ENCODE measurements around the gene NR5A2. TPM values are rescaled to one million over a fixed set of nuclear protein-coding genes. Genes with fewer than 3 reads are reported as not detected.

Gene NR5A2
- total and polyA plus RNA-seq, 2 donors (not counting 1 experiment from before 2014, with no cell fraction given), result 0.01 TPM; not detected in 1

GRCh38 chr1:200081969-200082245 is 54.4 kb downstream of the NR5A2 start:
- no peak for DNase-seq (ENCODE audit: low read depth in 2 of 2)
- no peaks in the 10 kb centered on the region for H3K4me1 ChIP-seq (ENCODE audit: control insufficient read depth, extremely low read depth, insufficient read depth, low read length)
- no peaks in the 10 kb centered on the region for H3K9me3 ChIP-seq (ENCODE audit: control insufficient read depth, insufficient read depth, low read depth, low read length)
- no peak overlapping the region for H3K9ac ChIP-seq (ENCODE audit: insufficient read depth, low read length)
- H3K4me2 ChIP-seq (ENCODE audit: extremely low read depth, insufficient read depth, low read length), result no peak overlapping the region
- H3K27ac ChIP-seq (ENCODE audit: insufficient read depth, low read length), result no peak overlapping the region
- H2AFZ ChIP-seq (ENCODE audit: low read length), result no peak overlapping the region
- H4K20me1 ChIP-seq (ENCODE audit: control insufficient read depth, extremely low read depth, insufficient read depth, low read length), result no peaks in the 10 kb centered on the region
- H3K79me2 ChIP-seq (ENCODE audit: control insufficient read depth, insufficient read depth, low read length), result no peaks in the 10 kb centered on the region
- no peak for TF ChIP-seq EZH2 (IDR thresholded peaks at IDR 0.05; ENCODE audit: low read length, missing control alignments)
- no peak for TF ChIP-seq CTCF (conservative IDR thresholded peaks at IDR 0.05 in 1 of 2, IDR thresholded peaks at IDR 0.05 in 1 of 2; ENCODE audit: low read depth in 1 of 2, low read length in 2 of 2)
- peaks cover 2% of the 10 kb centered on the region for H3K27me3 ChIP-seq (ENCODE audit: control insufficient read depth, insufficient read depth, low read length)
- H3K36me3 ChIP-seq (ENCODE audit: control insufficient read depth, insufficient read depth, low read length), result no peaks in the 10 kb centered on the region
- no peak overlapping the region for H3K4me3 ChIP-seq (replicated peaks in 1 of 4; ENCODE audit: control extremely low read depth in 1 of 4, insufficient read depth in 1 of 4, low read depth in 3 of 4, low read length in 4 of 4)

- no peaks in the 10 kb centered on the region for H3K9me3 ChIP-seq (ENCODE audit: control insufficient read depth, insufficient read depth, low read depth, low read length)
- no peaks in the 10 kb centered on the region for H3K36me3 ChIP-seq (ENCODE audit: control insufficient read depth, insufficient read depth, low read length)
- no peaks in the 10 kb centered on the region for H3K4me1 ChIP-seq (ENCODE audit: control insufficient read depth, extremely low read depth, insufficient read depth, low read length)
- H3K9ac ChIP-seq (ENCODE audit: insufficient read depth, low read length), result no peak overlapping the region
- no peak for TF ChIP-seq EZH2 (IDR thresholded peaks at IDR 0.05; ENCODE audit: low read length, missing control alignments)
- no peak for TF ChIP-seq CTCF (conservative IDR thresholded peaks at IDR 0.05 in 1 of 2, IDR thresholded peaks at IDR 0.05 in 1 of 2; ENCODE audit: low read depth in 1 of 2, low read length in 2 of 2)
- no peak overlapping the region for H3K4me3 ChIP-seq (replicated peaks in 1 of 4; ENCODE audit: control extremely low read depth in 1 of 4, insufficient read depth in 1 of 4, low read depth in 3 of 4, low read length in 4 of 4)
- no peak overlapping the region for H3K4me2 ChIP-seq (ENCODE audit: extremely low read depth, insufficient read depth, low read length)
- DNase-seq (ENCODE audit: low read depth in 2 of 2), result no peak
- no peaks in the 10 kb centered on the region for H4K20me1 ChIP-seq (ENCODE audit: control insufficient read depth, extremely low read depth, insufficient read depth, low read length)
- H3K27ac ChIP-seq (ENCODE audit: insufficient read depth, low read length), result no peak overlapping the region
- H2AFZ ChIP-seq (ENCODE audit: low read length), result no peak overlapping the region
- no peaks in the 10 kb centered on the region for H3K79me2 ChIP-seq (ENCODE audit: control insufficient read depth, insufficient read depth, low read length)
- H3K27me3 ChIP-seq (ENCODE audit: control insufficient read depth, insufficient read depth, low read length), result peaks cover 2% of the 10 kb centered on the region
Measured at GRCh38 chr1:200082329-200082728, 54.8 kb downstream of the NR5A2 start.

GRCh38 chr1:200090252-200091159 is 63.0 kb downstream of the NR5A2 start:
- Histone ChIP-seq H3K9ac (ENCODE audit: insufficient read depth, low read length) (no peak overlapping the region), H3K27ac (ENCODE audit: insufficient read depth, low read length) (no peak overlapping the region), H2AFZ (ENCODE audit: low read length) (no peak overlapping the region), H3K4me3 (replicated peaks in 1 of 4; ENCODE audit: control extremely low read depth in 1 of 4, insufficient read depth in 1 of 4, low read depth in 3 of 4, low read length in 4 of 4) (no peak overlapping the region), H3K9me3 (ENCODE audit: control insufficient read depth, insufficient read depth, low read depth, low read length) (no peaks in the 10 kb centered on the region), H3K79me2 (ENCODE audit: control insufficient read depth, insufficient read depth, low read length) (no peaks in the 10 kb centered on the region), H3K4me2 (ENCODE audit: extremely low read depth, insufficient read depth, low read length) (no peak overlapping the region), H3K36me3 (ENCODE audit: control insufficient read depth, insufficient read depth, low read length) (no peaks in the 10 kb centered on the region), H4K20me1 (ENCODE audit: control insufficient read depth, extremely low read depth, insufficient read depth, low read length) (no peaks in the 10 kb centered on the region), H3K27me3 (ENCODE audit: control insufficient read depth, insufficient read depth, low read length) (no peaks in the 10 kb centered on the region), H3K4me1 (ENCODE audit: control insufficient read depth, extremely low read depth, insufficient read depth, low read length) (no peaks in the 10 kb centered on the region)
- peak in 1 of 2 donors; percentile 19 for DNase-seq (ENCODE audit: low read depth in 2 of 2)
- TF ChIP-seq CTCF (conservative IDR thresholded peaks at IDR 0.05 in 1 of 2, IDR thresholded peaks at IDR 0.05 in 1 of 2; ENCODE audit: low read depth in 1 of 2, low read length in 2 of 2), result peak in 1 of 2 donors; percentile 5
- no peak for TF ChIP-seq EZH2 (IDR thresholded peaks at IDR 0.05; ENCODE audit: low read length, missing control alignments)

All from fibroblast of lung (primary cell).